GM12878 (cell line): ENCODE measurements around the gene TSPAN10. TPM values are rescaled to one million over a fixed set of nuclear protein-coding genes. Genes with fewer than 3 reads are reported as not detected.

Experiments used
- ATAC-seq: fragments of 200-7000 bp; cut with Tn5 transposase; 3 replicates; pipeline ENCODE4 v1.9.1; 2020; ENCODE audit warnings: mild to moderate bottlenecking, moderate library complexity
- BruUV-seq: library from RNA; stranded (reverse); fragments of 400-500 nt; replicated peaks from 2 replicates; lab custom pipeline; 2021; lab: Mats Ljungman, UMichigan
- CTCF ChIA-PET: fragments of 300-600 bp; sonication (Branson Sonifier 250); formaldehyde crosslinking; extraction: SDS; loops from one replicate; lab custom pipeline; 2021; ENCODE audit warnings: inconsistent platforms; lab: Yijun Ruan, JAX
- POLR2A ChIA-PET: fragments of 350-600 bp; formaldehyde crosslinking; extraction: SDS; loops from one replicate; lab custom pipeline; 2021; ENCODE audit warnings: inconsistent platforms; lab: Charles Lee
- RAD21 ChIA-PET: fragments of 300-600 bp; sonication (Branson Sonifier 250); formaldehyde crosslinking; loops from one replicate; lab custom pipeline; 2023; ENCODE audit warnings: antibody characterized with exemption; ENCODE audit not compliant: unreplicated experiment; lab: Charles Lee
- SMC1A ChIA-PET: fragments of 300-600 bp; sonication (Branson Sonifier 250); formaldehyde crosslinking; loops from one replicate; lab custom pipeline; 2023; ENCODE audit not compliant: unreplicated experiment, uncharacterized antibody; lab: Charles Lee
- DNase-seq: peaks from one replicate; pipeline ENCODE4 v3.0.0-alpha.2; 2011; ENCODE audit warnings: low read depth, low spot score
- FAIRE-seq: peaks from 3 replicates; lab custom pipeline; 2011; peaks lifted over from hg19 to GRCh38; lab: Jason Lieb, UNC
- H2AFZ ChIP-seq: 2 replicates; pipeline ENCODE4 v1.6.0; 2011; ENCODE audit warnings: low read depth, low read length, control low read depth; ENCODE audit not compliant: control insufficient read depth
- H3K27ac ChIP-seq: 2 replicates; pipeline ENCODE4 v1.5.1; 2011; ENCODE audit warnings: control low read depth; ENCODE audit not compliant: control insufficient read depth, insufficient read depth
- H3K27me3 ChIP-seq, 2 experiments: replicated peaks in 1 of 2; 2 replicates each; pipeline versions ENCODE4 v1.6.0 to v1.6.1; 2011; ENCODE audit warnings: low read length in 1 of 2; ENCODE audit not compliant: control insufficient read depth in 2 of 2, insufficient read depth in 2 of 2
- H3K36me3 ChIP-seq, 2 experiments: 2 replicates each; pipeline ENCODE4 v1.5.1; 2011; ENCODE audit warnings: low read length in 1 of 2; ENCODE audit not compliant: control insufficient read depth in 2 of 2, insufficient read depth in 2 of 2
- H3K4me1 ChIP-seq: 2 replicates; pipeline ENCODE4 v1.6.1; 2011; ENCODE audit warnings: mild to moderate bottlenecking, low read length, moderate library complexity, mixed read lengths; ENCODE audit not compliant: control insufficient read depth, insufficient read depth
- H3K4me2 ChIP-seq: 2 replicates; pipeline ENCODE4 v1.6.0; 2011; ENCODE audit warnings: control low read depth; ENCODE audit not compliant: control insufficient read depth, insufficient read depth
- H3K4me3 ChIP-seq: fragments of 200-600 bp; sonication (generic); 2 replicates; pipeline ENCODE4 v1.5.1; 2016
- H3K79me2 ChIP-seq: 2 replicates; pipeline ENCODE4 v1.6.0; 2011; ENCODE audit warnings: low read length; ENCODE audit not compliant: control insufficient read depth, insufficient read depth
- H3K9ac ChIP-seq: 2 replicates; pipeline ENCODE4 v1.8.0; 2011; ENCODE audit warnings: low read length, control low read depth, mixed read lengths; ENCODE audit not compliant: control insufficient read depth, insufficient read depth
- H3K9me3 ChIP-seq: replicated peaks from 3 replicates; pipeline ENCODE4 v1.5.1; 2011; ENCODE audit warnings: mild to moderate bottlenecking, low read length; ENCODE audit not compliant: control insufficient read depth, insufficient read depth
- H4K20me1 ChIP-seq: 2 replicates; pipeline ENCODE4 v1.6.0; 2011; ENCODE audit not compliant: control insufficient read depth, insufficient read depth
- BCL11A ChIP-seq: IDR thresholded peaks from 2 replicates; pipeline ENCODE4 v1.6.1; 2011; ENCODE audit warnings: low read depth, low read length
- BRCA1 ChIP-seq: IDR thresholded peaks from 2 replicates; pipeline ENCODE4 v1.6.1; 2011; ENCODE audit warnings: low read depth, low read length, improper control_type of control experiment
- GATAD2B ChIP-seq: fragments of 450-650 bp; conservative IDR thresholded peaks from 2 replicates; pipeline ENCODE4 v1.6.1; 2017; ENCODE audit warnings: low read depth, mild to moderate bottlenecking, moderate library complexity
- IKZF2 ChIP-seq, 2 experiments: fragments of 450-650 bp; IDR thresholded peaks; 2 replicates each; pipeline ENCODE4 v1.6.1; 2017; ENCODE audit warnings: mild to moderate bottlenecking in 2 of 2, moderate library complexity in 2 of 2
- LARP7 ChIP-seq: fragments of 450-650 bp; IDR thresholded peaks from 2 replicates; pipeline ENCODE4 v1.6.1; 2017; ENCODE audit warnings: mild to moderate bottlenecking
- NKRF ChIP-seq: fragments of 450-650 bp; conservative IDR thresholded peaks from 2 replicates; pipeline ENCODE4 v1.6.1; 2017; ENCODE audit warnings: mild to moderate bottlenecking, moderate library complexity
- PAX8 ChIP-seq: fragments of 450-650 bp; IDR thresholded peaks from 2 replicates; pipeline ENCODE4 v1.6.1; 2017; ENCODE audit warnings: mild to moderate bottlenecking, moderate library complexity
- RELA ChIP-seq: fragments of 450-650 bp; IDR thresholded peaks from 2 replicates; pipeline ENCODE4 v1.8.0; 2014; ENCODE audit warnings: borderline replicate concordance; ENCODE audit not compliant: partially characterized antibody
- SMARCA5 ChIP-seq: fragments of 450-650 bp; IDR thresholded peaks from 2 replicates; pipeline ENCODE4 v1.6.1; 2017; ENCODE audit warnings: mild to moderate bottlenecking
- TAF1 ChIP-seq: IDR thresholded peaks from 2 replicates; pipeline ENCODE4 v1.6.1; 2011; ENCODE audit warnings: mild to moderate bottlenecking, low read depth, low read length, borderline replicate concordance
- ZNF207 ChIP-seq: fragments of 450-650 bp; IDR thresholded peaks from 2 replicates; pipeline ENCODE4 v1.6.1; 2014; ENCODE audit warnings: antibody characterized with exemption, mild to moderate bottlenecking, borderline replicate concordance
- WGBS: methylation state at CpG from one replicate; pipeline ENCODE4 v1.1.6; 2016; ENCODE audit warnings: low lambda C conversion rate; ENCODE audit not compliant: insufficient replicate concordance, insufficient coverage; ENCODE audit errors: missing lambda C conversion rate; 5-methylcytosine and 5-hydroxymethylcytosine counted together
- in situ Hi-C: fragments of 300-500 bp; cut with MboI; formaldehyde crosslinking; loops from 9 replicates; pipeline ENCODE4 v1.14.3; 2018; ENCODE audit warnings: mixed read lengths
- intact Hi-C: fragments of 100-400 bp; cut with micrococcal nuclease; formaldehyde crosslinking; loops from one replicate; pipeline ENCODE4 v1.14.2; 2022; ENCODE audit not compliant: unreplicated experiment
- polyA plus RNA-seq, 11 experiments: library from polyadenylated mRNA; depleted of rRNA in 4 of 11; unstranded in 6 of 11; stranded (reverse) in 5 of 11; fragments of >200 nt; fragmentation: Nextera tagmentation in 4 of 11; fragmentation: Illumina TruSeq in 1 of 11; extraction: Ambion mirVana in 4 of 11; extraction: Trizol in 1 of 11; gene quantifications; 1 replicate in 1 of 11; 2 replicates in 10 of 11; pipeline versions ENCODE4 v1.2.1 to v1.2.3, GENCODE V29; 2011 to 2016; ENCODE audit warnings: inconsistent platforms in 2 of 11, missing spikeins in 2 of 11, low read depth in 1 of 11
- total RNA-seq, 4 experiments: library from RNA; depleted of rRNA in 3 of 4; stranded (reverse); fragments of >200 nt in 3 of 4; fragmentation: Illumina TruSeq in 1 of 4; extraction: Trizol in 1 of 4; gene quantifications; 2 replicates each; pipeline versions ENCODE4 v1.2.1 to v1.2.3, GENCODE V29; 2013 to 2021
- TF ChIP-seq, protein P1 (sequence below): fragments of 450-650 bp; IDR thresholded peaks from 2 replicates; pipeline ENCODE4 v1.6.1; 2016; ENCODE audit warnings: mild to moderate bottlenecking

The TSPAN10 gene
- total and polyA plus RNA-seq, 10 of the 15 experiments (the other 5 are each of a cell fraction or from before 2014, with no cell fraction given): 0.13 to 0.82 (median 0.43) TPM

DNA sequence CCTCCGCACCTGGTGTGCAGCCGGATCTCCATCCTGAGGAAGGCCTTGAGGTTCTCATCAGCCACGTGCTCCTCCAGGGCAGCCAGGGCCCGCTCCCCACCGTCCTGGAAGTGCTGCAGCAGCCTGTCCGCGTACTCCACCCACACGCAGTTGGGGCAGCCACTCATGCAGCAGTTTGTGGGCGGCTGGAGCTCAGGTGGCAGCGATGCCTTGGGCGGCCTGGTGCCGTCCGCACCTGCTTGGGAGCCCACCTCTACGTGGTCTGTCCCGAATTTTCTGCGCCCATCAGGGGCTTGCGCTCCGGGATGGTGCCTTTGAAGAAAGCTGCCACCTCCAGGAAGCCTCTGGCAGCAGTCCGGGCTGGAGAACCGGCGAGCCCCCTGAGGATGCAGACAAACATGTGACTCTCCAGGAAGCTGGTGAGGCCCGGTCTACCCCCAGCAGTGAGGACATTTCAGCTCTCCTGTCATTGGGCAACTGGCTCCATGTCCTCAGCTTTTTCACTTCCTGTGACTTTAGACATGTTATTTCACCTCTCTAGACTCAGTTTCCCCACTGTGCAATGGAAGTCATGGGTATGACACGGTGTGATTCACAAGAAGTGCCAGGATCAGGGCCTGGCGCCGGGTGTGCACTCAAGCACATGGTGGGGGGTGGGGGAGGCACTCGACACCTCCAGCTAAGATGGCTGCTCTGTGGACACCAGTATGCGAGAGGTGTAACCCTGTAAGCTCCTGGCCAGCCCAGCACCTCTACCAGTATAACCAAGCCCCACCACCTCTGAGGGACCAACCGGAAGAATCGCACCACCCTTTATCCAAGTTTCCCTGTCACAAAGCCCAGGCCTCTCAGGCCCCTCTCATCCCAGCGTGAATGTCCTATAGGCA is 28.5 kb downstream of the TSPAN10 start (continued):
- no peak for TF ChIP-seq LARP7
- TF ChIP-seq GATAD2B: no peak
- TF ChIP-seq TAF1: peak; percentile 61; the same call in 1 of the 2 replicates
- no peak for TF ChIP-seq SMARCA5
- no peak for TF ChIP-seq PAX8
- TF ChIP-seq BRCA1: no peak

- Histone ChIP-seq H3K36me3 (peaks cover 2 to 5% of the 10 kb centered on the region in 2 experiments), H3K9ac (peak overlapping the region; percentile 99), H3K4me1 (peaks cover 15% of the 10 kb centered on the region), H3K79me2 (peaks cover 33% of the 10 kb centered on the region), H3K4me3 (peak overlapping the region; percentile 98), H2AFZ (peak overlapping the region; percentile 78), H3K27ac (peak overlapping the region; percentile 97), H4K20me1 (no peaks in the 10 kb centered on the region), H3K27me3 (no peaks in the 10 kb centered on the region), H3K9me3 (no peaks in the 10 kb centered on the region), H3K4me2 (peak overlapping the region; percentile 98)
- FAIRE-seq (no peak), ATAC-seq (no peak), DNase-seq (no peak)
- ChIA-PET SMC1A (no interaction called here), RAD21 (interaction anchor here (0.9 kb wide), 1 partner anchor 17 kb away, joined by 6 read pairs; the partner anchor contains the start of genes ARL16 and HGS), CTCF (interaction anchor here (1.2 kb wide), 1 partner anchor 36 kb away, joined by 3 read pairs; no protein-coding TSS in a partner anchor), POLR2A (interaction anchor here (0.6 to 1.4 kb wide), 5 partner anchors 11 to 167 kb away, joined by 3 to 6 read pairs (median 5); partner anchors contain the start of genes ARL16, HGS, MCRIP1 and MRPL12)
- TSS peak; percentile 94 for BruUV-seq
- 2% methylated on average over 16 of the region's 16 CpGs for WGBS
- no peak for TF ChIP-seq NKRF
- TF ChIP-seq BCL11A: no peak
- peak in 1 of 2 experiments; percentile 17; a peak in 1 of 4 replicates for TF ChIP-seq IKZF2 (IDR thresholded peaks at IDR 0.05)
- TF ChIP-seq RELA: no peak
- TF ChIP-seq, protein P1, sequence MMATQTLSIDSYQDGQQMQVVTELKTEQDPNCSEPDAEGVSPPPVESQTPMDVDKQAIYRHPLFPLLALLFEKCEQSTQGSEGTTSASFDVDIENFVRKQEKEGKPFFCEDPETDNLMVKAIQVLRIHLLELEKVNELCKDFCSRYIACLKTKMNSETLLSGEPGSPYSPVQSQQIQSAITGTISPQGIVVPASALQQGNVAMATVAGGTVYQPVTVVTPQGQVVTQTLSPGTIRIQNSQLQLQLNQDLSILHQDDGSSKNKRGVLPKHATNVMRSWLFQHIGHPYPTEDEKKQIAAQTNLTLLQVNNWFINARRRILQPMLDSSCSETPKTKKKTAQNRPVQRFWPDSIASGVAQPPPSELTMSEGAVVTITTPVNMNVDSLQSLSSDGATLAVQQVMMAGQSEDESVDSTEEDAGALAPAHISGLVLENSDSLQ: no peak
- TF ChIP-seq ZNF207: no peak
- in situ Hi-C loops (no loop called here), intact Hi-C loops (loop anchor here (2.0 kb wide), 1 partner anchor 29 kb away; the partner anchor contains the start of genes NPLOC4 and TSPAN10)
Observed at GRCh38 chr17:81666092-81666341, 29.0 kb downstream of the TSPAN10 start.
